ENCODE data around the gene MEG3. TPM values are rescaled to one million over a fixed set of nuclear protein-coding genes. Genes with fewer than 3 reads are reported as not detected.

The MEG3 gene
- total RNA-seq, 4 donors from 2014 or later, result 6.0 to 23.7 (median 9.4) TPM

DNA sequence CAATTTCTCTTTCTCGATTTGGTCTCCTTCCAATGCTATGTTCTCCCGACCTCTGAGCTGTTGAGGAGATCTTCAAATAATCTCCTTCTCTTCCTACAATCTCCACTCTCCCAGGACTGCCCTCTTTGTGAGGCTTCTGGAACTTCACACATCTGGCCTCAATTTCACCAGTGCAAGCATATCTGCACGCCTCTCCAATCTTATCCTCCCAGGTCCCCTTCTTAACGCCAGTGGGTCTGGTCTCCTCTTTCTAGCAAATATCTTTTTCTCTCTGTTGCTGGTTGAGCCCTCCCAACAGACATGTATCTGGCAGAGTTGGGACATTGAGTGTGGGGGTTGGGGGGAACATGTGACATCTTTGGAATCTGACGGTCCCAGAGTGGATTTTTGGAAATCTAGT lies 59.7 kb downstream of the MEG3 start:
- Histone ChIP-seq H3K4me1 (no peaks in the 10 kb centered on the region), H3K27me3 (no peaks in the 10 kb centered on the region), H3K9me3 (no peaks in the 10 kb centered on the region), H3K27ac (no peak overlapping the region), H3K4me3 (replicated peaks in 1 of 3) (no peak overlapping the region), H3K36me3 (no peaks in the 10 kb centered on the region)
- WGBS, 2 donors, result 49 to 72% methylated on average over 5 of the region's 5 CpGs
- TF ChIP-seq, protein P1, sequence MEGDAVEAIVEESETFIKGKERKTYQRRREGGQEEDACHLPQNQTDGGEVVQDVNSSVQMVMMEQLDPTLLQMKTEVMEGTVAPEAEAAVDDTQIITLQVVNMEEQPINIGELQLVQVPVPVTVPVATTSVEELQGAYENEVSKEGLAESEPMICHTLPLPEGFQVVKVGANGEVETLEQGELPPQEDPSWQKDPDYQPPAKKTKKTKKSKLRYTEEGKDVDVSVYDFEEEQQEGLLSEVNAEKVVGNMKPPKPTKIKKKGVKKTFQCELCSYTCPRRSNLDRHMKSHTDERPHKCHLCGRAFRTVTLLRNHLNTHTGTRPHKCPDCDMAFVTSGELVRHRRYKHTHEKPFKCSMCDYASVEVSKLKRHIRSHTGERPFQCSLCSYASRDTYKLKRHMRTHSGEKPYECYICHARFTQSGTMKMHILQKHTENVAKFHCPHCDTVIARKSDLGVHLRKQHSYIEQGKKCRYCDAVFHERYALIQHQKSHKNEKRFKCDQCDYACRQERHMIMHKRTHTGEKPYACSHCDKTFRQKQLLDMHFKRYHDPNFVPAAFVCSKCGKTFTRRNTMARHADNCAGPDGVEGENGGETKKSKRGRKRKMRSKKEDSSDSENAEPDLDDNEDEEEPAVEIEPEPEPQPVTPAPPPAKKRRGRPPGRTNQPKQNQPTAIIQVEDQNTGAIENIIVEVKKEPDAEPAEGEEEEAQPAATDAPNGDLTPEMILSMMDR (IDR thresholded peaks at IDR 0.05), result no peak
- TF ChIP-seq POLR2A (IDR thresholded peaks at IDR 0.05), result no peak
- intact Hi-C loops (cut with DNase I), result no loop called here
- no peak for DNase-seq

DNA sequence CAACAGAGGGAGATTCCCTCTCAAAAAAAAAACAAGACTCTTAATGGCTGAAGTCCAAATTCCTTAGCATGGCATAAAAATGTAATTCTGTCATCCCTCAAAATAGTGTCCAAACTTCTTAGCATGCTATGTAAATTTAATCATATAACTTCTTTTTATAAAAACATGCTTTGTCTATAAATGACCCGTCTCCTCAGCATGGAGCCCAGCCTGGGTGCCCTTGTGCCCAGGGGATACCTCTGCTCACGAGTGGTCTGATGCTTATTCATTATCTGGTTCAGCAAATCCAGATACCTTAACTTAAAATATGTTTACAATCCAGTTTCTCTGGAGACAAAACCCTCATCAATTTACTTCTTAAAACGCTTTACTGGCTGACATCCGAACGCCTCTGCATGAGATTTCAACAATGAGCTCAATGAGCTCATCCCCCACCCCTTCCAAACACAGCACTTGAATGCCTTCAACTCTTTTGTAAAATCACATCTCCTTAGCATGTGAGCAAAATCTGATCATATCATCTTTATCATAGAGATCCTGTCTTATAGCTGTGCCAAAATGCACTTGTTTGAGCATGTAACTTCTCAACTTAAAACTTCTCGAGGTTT lies 61.9 kb downstream of the MEG3 start:
- DNase-seq, result no peak
- Histone ChIP-seq H3K4me3 (replicated peaks in 1 of 3) (no peak overlapping the region), H3K27me3 (no peaks in the 10 kb centered on the region), H3K36me3 (no peaks in the 10 kb centered on the region), H3K4me1 (no peaks in the 10 kb centered on the region), H3K9me3 (no peaks in the 10 kb centered on the region), H3K27ac (no peak overlapping the region)
- intact Hi-C loops (cut with DNase I), result no loop called here
- 76 to 78% methylated on average over 6 of the region's 6 CpGs for WGBS, 2 donors
- no peak for TF ChIP-seq POLR2A (IDR thresholded peaks at IDR 0.05)
- TF ChIP-seq, protein P1 (IDR thresholded peaks at IDR 0.05), result no peak

DNA sequence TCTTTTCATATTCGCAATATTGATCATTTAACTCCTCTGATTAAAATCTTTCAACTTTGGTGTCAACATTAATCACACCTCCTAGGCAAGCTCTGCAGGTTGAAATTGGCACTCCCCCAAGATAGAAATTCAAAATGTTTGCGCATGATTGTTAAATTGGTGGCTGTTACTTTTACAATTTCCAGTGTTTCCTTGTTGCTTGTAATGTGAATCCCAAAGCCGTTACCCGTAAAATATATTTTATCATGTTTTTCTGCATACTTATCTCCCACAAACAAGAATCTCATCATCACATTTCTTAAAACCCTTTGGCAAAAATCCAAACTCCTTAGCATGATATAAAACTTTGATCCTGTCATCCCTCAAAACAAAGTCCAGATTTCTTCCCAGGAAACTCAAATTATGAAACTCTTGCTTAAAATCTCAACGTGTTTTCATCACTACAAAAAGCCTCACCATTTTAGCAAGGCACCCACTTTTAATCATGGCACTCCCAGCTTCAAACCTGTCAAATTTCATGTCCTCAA lies 62.9 kb downstream of the MEG3 start:
- H3K4me3 ChIP-seq (replicated peaks in 1 of 3), result no peak overlapping the region
- H3K36me3 ChIP-seq, result no peaks in the 10 kb centered on the region
- no peak for TF ChIP-seq POLR2A (IDR thresholded peaks at IDR 0.05)
- TF ChIP-seq, protein P1 (IDR thresholded peaks at IDR 0.05), result no peak
- no peaks in the 10 kb centered on the region for H3K4me1 ChIP-seq
- intact Hi-C loops (cut with DNase I), result no loop called here
- no peak for DNase-seq
- WGBS, 2 donors, result 85 to 87% methylated on average over 5 of the region's 5 CpGs
- no peak overlapping the region for H3K27ac ChIP-seq
- H3K9me3 ChIP-seq, result no peaks in the 10 kb centered on the region
- no peaks in the 10 kb centered on the region for H3K27me3 ChIP-seq

DNA sequence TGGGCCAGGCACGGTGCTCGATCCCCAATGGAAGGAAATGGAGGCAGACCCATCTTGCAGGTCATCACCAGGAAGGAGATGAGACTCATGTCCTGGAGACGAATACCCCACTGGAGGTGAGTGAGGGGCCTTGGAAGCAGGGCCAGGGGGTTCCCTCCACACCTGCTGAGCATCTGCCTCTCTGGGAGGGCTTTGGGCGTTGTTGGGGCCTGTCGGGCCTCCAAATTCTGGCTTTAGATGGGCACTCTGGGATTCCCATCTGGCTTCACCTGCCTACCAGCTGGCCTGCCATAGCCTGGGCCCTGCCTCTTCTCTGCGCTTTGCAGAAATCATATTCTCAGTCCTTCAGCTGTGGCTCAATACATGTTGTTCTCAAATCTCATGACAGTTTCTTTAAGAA lies 63.7 kb downstream of the MEG3 start:
- H3K27me3 ChIP-seq, result no peaks in the 10 kb centered on the region
- H3K9me3 ChIP-seq, result no peaks in the 10 kb centered on the region
- TF ChIP-seq POLR2A (IDR thresholded peaks at IDR 0.05), result no peak
- TF ChIP-seq, protein P1 (IDR thresholded peaks at IDR 0.05), result no peak
- DNase-seq, result no peak
- intact Hi-C loops (cut with DNase I), result no loop called here
- H3K4me1 ChIP-seq, result no peaks in the 10 kb centered on the region
- WGBS, 2 donors, result 94 to 97% methylated on average over 4 to 6 of the region's 6 CpGs
- no peak overlapping the region for H3K27ac ChIP-seq
- H3K36me3 ChIP-seq, result no peaks in the 10 kb centered on the region
- no peak overlapping the region for H3K4me3 ChIP-seq (replicated peaks in 1 of 3)

DNA sequence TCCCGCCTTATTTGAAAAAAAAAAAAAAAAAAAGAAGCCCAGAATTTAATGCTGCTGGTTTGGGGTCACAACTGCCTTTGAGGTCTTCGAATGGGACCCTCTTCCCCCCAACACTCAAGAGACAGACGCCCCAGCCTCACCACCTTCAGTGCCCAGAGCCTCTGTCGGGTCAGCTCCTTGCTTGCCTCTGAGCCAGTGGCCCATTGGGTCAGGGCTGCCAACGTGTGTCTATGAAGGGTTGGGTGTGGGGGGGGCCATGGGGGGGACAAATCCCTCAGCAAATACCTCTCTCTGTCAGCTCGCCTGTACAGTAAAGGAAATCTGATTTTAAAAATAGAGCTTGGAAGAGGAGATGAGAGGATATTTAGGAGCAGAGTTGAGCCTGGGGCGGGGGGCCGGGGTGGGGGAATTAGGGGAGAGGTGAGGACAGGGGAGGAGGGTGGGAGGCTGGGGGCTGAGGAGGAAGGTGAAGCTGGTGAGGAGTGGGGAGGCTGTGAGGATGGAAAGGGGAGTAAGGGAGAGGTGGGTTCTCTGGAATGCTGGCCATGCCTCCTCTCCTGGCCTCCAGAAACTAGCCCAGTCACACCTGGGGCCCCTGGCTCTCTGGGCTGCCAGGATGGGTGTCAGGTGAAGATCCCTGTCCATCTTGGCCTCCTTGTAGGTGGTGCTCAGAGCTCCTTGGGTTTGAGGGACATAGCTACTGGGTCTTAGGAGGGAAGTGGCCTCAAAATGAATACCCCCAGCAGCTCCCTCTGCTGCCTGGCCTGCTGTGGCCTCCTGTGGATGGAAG lies 64.3 kb downstream of the MEG3 start:
- DNase-seq, result no peak
- H3K27ac ChIP-seq, result no peak overlapping the region
- WGBS, 2 donors, result 75 to 90% methylated on average over 8 of the region's 8 CpGs
- no peaks in the 10 kb centered on the region for H3K9me3 ChIP-seq
- H3K27me3 ChIP-seq, result no peaks in the 10 kb centered on the region
- no peak overlapping the region for H3K4me3 ChIP-seq (replicated peaks in 1 of 3)
- intact Hi-C loops (cut with DNase I), result no loop called here
- H3K36me3 ChIP-seq, result no peaks in the 10 kb centered on the region
- H3K4me1 ChIP-seq, result no peaks in the 10 kb centered on the region
- no peak for TF ChIP-seq POLR2A (IDR thresholded peaks at IDR 0.05)

Measured in thyroid gland (tissue), 4 donors.